Panc1 (cell line): ENCODE results near the gene BRD2. TPM values are rescaled to one million over a fixed set of nuclear protein-coding genes. Genes with fewer than 3 reads are reported as not detected.

Experiments used
- ATAC-seq: fragments of 200-7000 bp; cut with Tn5 transposase; 2 replicates; pipeline ENCODE4 v1.9.1; 2020; ENCODE audit warnings: mild to moderate bottlenecking, moderate library complexity
- BruUV-seq: library from RNA; stranded (reverse); fragments of 400-500 nt; replicated peaks from 2 replicates; lab custom pipeline; 2021; lab: Mats Ljungman, UMichigan
- CTCF ChIA-PET: fragments of 300-600 bp; sonication (Branson Sonifier 250); formaldehyde crosslinking; loops from one replicate; lab custom pipeline; 2022; ENCODE audit warnings: antibody characterized with exemption; lab: Charles Lee
- POLR2A ChIA-PET: fragments of 300-600 bp; sonication (Branson Sonifier 250); formaldehyde crosslinking; loops from one replicate; lab custom pipeline; 2022; ENCODE audit warnings: antibody characterized with exemption; lab: Charles Lee
- DNase-seq: peaks from one replicate; pipeline ENCODE4 v3.0.0-alpha.2; 2010; ENCODE audit warnings: low read depth, low spot score
- H3K27ac ChIP-seq: 2 replicates; pipeline ENCODE4 v1.5.1; 2011; ENCODE audit warnings: mild to moderate bottlenecking, low read length, inconsistent platforms
- H3K27me3 ChIP-seq: fragments of 200-500 bp; sonication (Bioruptor generic); 2 replicates; pipeline ENCODE4 v1.6.0; 2014; ENCODE audit warnings: low read length, inconsistent platforms; ENCODE audit not compliant: control insufficient read depth, insufficient read depth
- H3K36me3 ChIP-seq: fragments of 200-500 bp; sonication (Bioruptor generic); 2 replicates; pipeline ENCODE4 v1.5.1; 2014; ENCODE audit warnings: inconsistent platforms, mild to moderate bottlenecking, low read length, moderate library complexity; ENCODE audit not compliant: control insufficient read depth, insufficient read depth
- H3K4me1 ChIP-seq: 2 replicates; pipeline ENCODE4 v1.5.1; 2011; ENCODE audit warnings: inconsistent platforms, mild to moderate bottlenecking, low read length, moderate library complexity; ENCODE audit not compliant: control insufficient read depth, insufficient read depth
- H3K4me3 ChIP-seq, 2 experiments: 2 replicates each; pipeline ENCODE4 v1.5.1; 2011 to 2012; ENCODE audit warnings: low read depth in 2 of 2, low read length in 2 of 2, mild to moderate bottlenecking in 2 of 2, inconsistent platforms in 1 of 2, moderate library complexity in 1 of 2
- H3K9me3 ChIP-seq: fragments of 200-500 bp; sonication (Bioruptor generic); 2 replicates; pipeline ENCODE4 v1.5.1; 2014; ENCODE audit warnings: low read depth, mild to moderate bottlenecking, inconsistent platforms, low read length, moderate library complexity; ENCODE audit not compliant: control insufficient read depth, insufficient read depth
- POLR2AphosphoS5 ChIP-seq: IDR thresholded peaks from 2 replicates; pipeline ENCODE4 v1.6.1; 2012; ENCODE audit warnings: mild to moderate bottlenecking, low read depth, low read length, moderate library complexity
- SIN3A ChIP-seq: IDR thresholded peaks from 2 replicates; pipeline ENCODE4 v1.6.1; 2012; ENCODE audit warnings: low read depth, mild to moderate bottlenecking, low read length, moderate library complexity, borderline replicate concordance; ENCODE audit not compliant: insufficient read depth
- TCF7L2 ChIP-seq: IDR thresholded peaks from 2 replicates; pipeline ENCODE4 v1.6.1; 2011; ENCODE audit warnings: mild to moderate bottlenecking, low read depth, low read length, inconsistent platforms
- in situ Hi-C: cut with HindIII; loops from 2 replicates; pipeline ENCODE4 v1.10.0; 2016; ENCODE audit warnings: low sequenced_read_pairs, low pct_unique_long_range_greater_than_20kb
- intact Hi-C: fragments of 100-400 bp; cut with micrococcal nuclease; formaldehyde crosslinking; loops from one replicate; pipeline ENCODE4 v1.10.0; 2022; ENCODE audit not compliant: unreplicated experiment
- total RNA-seq: library from RNA; stranded (reverse); gene quantifications from one replicate; pipeline ENCODE4 v1.2.1, GENCODE V29; 2021; ENCODE audit not compliant: unreplicated experiment
- TF ChIP-seq, protein P1 (sequence below), 2 experiments: IDR thresholded peaks; 2 replicates each; pipeline ENCODE4 v1.6.1; 2011 to 2012; ENCODE audit warnings: low read depth in 2 of 2, control low read depth in 1 of 2, low read length in 1 of 2, mild to moderate bottlenecking in 1 of 2, moderate library complexity in 1 of 2; ENCODE audit not compliant: insufficient read depth in 1 of 2
- TF ChIP-seq, protein P2 (sequence below): fragments of 450-650 bp; IDR thresholded peaks from 2 replicates; pipeline ENCODE4 v1.5.1; 2017; ENCODE audit warnings: mild to moderate bottlenecking

BRD2 gene
- total RNA-seq, 1 experiment from 2014 or later, result 209 TPM

DNA sequence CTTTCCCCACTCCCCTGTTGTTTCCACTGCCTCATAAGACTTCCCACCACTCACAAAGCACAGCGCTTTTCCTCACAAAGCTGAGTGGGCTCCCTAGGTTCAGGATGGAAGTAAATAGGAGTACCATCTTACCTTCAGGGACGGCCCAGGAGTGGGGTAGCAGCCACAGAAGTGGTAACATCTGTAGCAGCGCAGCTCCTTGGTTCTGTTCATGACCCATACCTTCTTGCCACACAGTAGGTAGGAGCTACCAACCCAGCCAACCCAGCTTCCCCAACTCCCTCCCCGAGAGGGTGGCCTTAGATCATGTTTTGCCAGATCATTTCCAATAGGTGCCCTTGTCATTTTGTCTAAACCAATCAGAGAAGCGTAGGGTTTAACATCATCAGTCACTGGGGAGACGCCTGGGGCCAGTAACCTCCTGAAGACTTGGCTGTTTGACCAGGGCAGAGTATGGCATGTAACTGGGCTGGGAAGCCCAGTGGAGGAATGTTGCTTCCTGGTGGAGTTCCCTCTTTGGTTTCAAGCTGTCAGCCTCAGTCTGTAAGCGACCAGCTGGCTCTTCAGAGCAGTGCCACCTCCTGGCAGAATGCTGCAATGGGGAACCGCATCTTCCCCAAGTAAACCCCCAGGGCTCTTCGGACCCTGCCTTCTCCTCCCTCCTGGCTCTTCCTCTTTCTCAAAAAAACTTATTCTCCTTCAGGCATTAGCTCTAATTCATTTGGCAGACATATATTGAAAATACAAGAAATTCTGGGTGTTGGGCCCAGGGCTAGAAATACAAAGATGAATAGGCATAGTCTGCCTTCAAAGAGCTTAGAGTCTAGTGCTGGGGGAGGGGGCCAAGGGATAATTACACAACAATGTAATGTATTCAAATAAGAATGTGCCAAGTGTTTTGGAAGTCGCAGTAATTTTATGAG is 15.3 kb upstream of the BRD2 start, which contains the start of gene HLA-DMA:
Gene HLA-DMA (minus strand): TSS at position 281 of the 923 bp plus-strand sequence. CDS start 61 bp downstream, at position 220.
- intact Hi-C loops, result no loop called here

DNA sequence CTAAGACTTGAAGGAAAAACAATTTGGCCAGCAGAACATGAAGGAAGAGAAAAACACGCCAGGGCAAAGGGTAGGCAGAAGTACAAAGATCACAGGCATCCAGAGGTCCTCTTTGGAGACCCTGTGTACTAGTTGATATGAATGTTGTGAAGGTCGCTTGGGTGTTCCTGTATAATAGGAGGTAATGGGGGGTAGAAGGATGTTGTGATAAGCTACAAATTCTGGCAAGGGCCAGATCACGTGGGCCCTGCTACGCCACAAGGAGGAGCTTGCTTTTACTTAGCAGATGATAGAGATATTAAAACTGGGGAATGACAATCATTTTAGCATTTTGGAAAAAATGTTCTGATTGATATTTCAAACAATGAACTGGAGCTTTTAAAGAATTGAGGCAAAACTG is 14.6 kb upstream of the BRD2 start:
- ATAC-seq (no peak), DNase-seq (no peak)
- H3K4me1 ChIP-seq, result no peaks in the 10 kb centered on the region
- TF ChIP-seq POLR2AphosphoS5, result no peak
- no peak for TF ChIP-seq TCF7L2
- TF ChIP-seq, protein P1, sequence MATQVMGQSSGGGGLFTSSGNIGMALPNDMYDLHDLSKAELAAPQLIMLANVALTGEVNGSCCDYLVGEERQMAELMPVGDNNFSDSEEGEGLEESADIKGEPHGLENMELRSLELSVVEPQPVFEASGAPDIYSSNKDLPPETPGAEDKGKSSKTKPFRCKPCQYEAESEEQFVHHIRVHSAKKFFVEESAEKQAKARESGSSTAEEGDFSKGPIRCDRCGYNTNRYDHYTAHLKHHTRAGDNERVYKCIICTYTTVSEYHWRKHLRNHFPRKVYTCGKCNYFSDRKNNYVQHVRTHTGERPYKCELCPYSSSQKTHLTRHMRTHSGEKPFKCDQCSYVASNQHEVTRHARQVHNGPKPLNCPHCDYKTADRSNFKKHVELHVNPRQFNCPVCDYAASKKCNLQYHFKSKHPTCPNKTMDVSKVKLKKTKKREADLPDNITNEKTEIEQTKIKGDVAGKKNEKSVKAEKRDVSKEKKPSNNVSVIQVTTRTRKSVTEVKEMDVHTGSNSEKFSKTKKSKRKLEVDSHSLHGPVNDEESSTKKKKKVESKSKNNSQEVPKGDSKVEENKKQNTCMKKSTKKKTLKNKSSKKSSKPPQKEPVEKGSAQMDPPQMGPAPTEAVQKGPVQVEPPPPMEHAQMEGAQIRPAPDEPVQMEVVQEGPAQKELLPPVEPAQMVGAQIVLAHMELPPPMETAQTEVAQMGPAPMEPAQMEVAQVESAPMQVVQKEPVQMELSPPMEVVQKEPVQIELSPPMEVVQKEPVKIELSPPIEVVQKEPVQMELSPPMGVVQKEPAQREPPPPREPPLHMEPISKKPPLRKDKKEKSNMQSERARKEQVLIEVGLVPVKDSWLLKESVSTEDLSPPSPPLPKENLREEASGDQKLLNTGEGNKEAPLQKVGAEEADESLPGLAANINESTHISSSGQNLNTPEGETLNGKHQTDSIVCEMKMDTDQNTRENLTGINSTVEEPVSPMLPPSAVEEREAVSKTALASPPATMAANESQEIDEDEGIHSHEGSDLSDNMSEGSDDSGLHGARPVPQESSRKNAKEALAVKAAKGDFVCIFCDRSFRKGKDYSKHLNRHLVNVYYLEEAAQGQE (IDR thresholded peaks at IDR 0.05; ENCODE audit: insufficient read depth in 1 of 2, low read depth in 2 of 2, low read length in 1 of 2), result no peak
- TF ChIP-seq SIN3A, result no peak
- TF ChIP-seq, protein P2, sequence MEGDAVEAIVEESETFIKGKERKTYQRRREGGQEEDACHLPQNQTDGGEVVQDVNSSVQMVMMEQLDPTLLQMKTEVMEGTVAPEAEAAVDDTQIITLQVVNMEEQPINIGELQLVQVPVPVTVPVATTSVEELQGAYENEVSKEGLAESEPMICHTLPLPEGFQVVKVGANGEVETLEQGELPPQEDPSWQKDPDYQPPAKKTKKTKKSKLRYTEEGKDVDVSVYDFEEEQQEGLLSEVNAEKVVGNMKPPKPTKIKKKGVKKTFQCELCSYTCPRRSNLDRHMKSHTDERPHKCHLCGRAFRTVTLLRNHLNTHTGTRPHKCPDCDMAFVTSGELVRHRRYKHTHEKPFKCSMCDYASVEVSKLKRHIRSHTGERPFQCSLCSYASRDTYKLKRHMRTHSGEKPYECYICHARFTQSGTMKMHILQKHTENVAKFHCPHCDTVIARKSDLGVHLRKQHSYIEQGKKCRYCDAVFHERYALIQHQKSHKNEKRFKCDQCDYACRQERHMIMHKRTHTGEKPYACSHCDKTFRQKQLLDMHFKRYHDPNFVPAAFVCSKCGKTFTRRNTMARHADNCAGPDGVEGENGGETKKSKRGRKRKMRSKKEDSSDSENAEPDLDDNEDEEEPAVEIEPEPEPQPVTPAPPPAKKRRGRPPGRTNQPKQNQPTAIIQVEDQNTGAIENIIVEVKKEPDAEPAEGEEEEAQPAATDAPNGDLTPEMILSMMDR, result no peak
- CTCF ChIA-PET, result interaction anchor here (1.0 to 2.4 kb wide), 6 partner anchors 11 to 82 kb away, joined by 3 to 10 read pairs (median 4); no protein-coding TSS in a partner anchor
- intact Hi-C loops, result no loop called here
- H3K9me3 ChIP-seq, result no peaks in the 10 kb centered on the region
- H3K27ac ChIP-seq, result no peak overlapping the region
- H3K27me3 ChIP-seq, result no peaks in the 10 kb centered on the region
- no peak overlapping the region for H3K4me3 ChIP-seq
- no peaks in the 10 kb centered on the region for H3K36me3 ChIP-seq
- in situ Hi-C loops, result no loop called here
- BruUV-seq, result no TSS peak
- POLR2A ChIA-PET, result interaction anchor here (1.8 kb wide), 1 partner anchor 18 kb away, joined by 8 read pairs; no protein-coding TSS in a partner anchor

More for the DNA sequence above, 15.3 kb upstream of the BRD2 start, which contains the start of gene HLA-DMA:
- ATAC-seq (peak; percentile 87), DNase-seq (no peak)
- H3K4me1 ChIP-seq, result no peaks in the 10 kb centered on the region
- no peaks in the 10 kb centered on the region for H3K36me3 ChIP-seq
- no peak within 1 kb of the TSS for H3K4me3 ChIP-seq
- no peak for TF ChIP-seq SIN3A
- TF ChIP-seq, protein P2, result peak; percentile 75
- TF ChIP-seq POLR2AphosphoS5, result no peak
- TF ChIP-seq TCF7L2, result no peak
- TF ChIP-seq, protein P1 (IDR thresholded peaks at IDR 0.05; ENCODE audit: insufficient read depth in 1 of 2, low read depth in 2 of 2, low read length in 1 of 2), result no peak
- ChIA-PET POLR2A (interaction anchor here (1.8 kb wide), 1 partner anchor 19 kb away, joined by 8 read pairs; no protein-coding TSS in a partner anchor), CTCF (interaction anchor here (1.0 to 2.4 kb wide), 6 partner anchors 10 to 81 kb away, joined by 3 to 10 read pairs (median 4); no protein-coding TSS in a partner anchor)
- BruUV-seq, result no TSS peak
- H3K9me3 ChIP-seq, result no peaks in the 10 kb centered on the region
- H3K27me3 ChIP-seq, result no peaks in the 10 kb centered on the region
- H3K27ac ChIP-seq, result no peak within 1 kb of the TSS
- in situ Hi-C loops, result no loop called here
